UCSD-AML1 (cell line): ENCODE data around the gene RPS24.
"Not testable (repeated sequence)": the region's sequence is repeated elsewhere in the genome, so short reads cannot be mapped to it uniquely, and the experiment has no call there.

Experiments
- DNase-seq: peaks from one replicate; lab custom pipeline; 2025; ENCODE audit not compliant: unreplicated experiment; lab: John Stamatoyannopoulos, UW

Gene RPS24

GRCh38 chr10:78047314-78047891 is 13.7 kb downstream of the RPS24 start:
- DNase-seq, result peak; percentile 77

- DNase-seq, result no peak
Observed at GRCh38 chr10:78049851-78050250, 16.2 kb downstream of the RPS24 start.

GRCh38 chr10:78053211-78053868 is 19.7 kb downstream of the RPS24 start:
- DNase-seq, result no peak

- no peak for DNase-seq
Observed at GRCh38 chr10:78058562-78058961, 24.9 kb downstream of the RPS24 start.

GRCh38 chr10:78059906-78060702 is 26.4 kb downstream of the RPS24 start:
- DNase-seq, result no peak

- no peak for DNase-seq
Observed at GRCh38 chr10:78062296-78062695, 28.6 kb downstream of the RPS24 start.

- no peak for DNase-seq
Observed at GRCh38 chr10:78063236-78063635, 29.6 kb downstream of the RPS24 start.

- not testable (repeated sequence) for DNase-seq
Observed at GRCh38 chr10:78064919-78065318, 31.3 kb downstream of the RPS24 start.

GRCh38 chr10:78065611-78066010 is 31.9 kb downstream of the RPS24 start:
- no peak for DNase-seq

GRCh38 chr10:78066012-78066411 is 32.3 kb downstream of the RPS24 start:
- DNase-seq, result no peak

GRCh38 chr10:78066728-78067430 is 33.2 kb downstream of the RPS24 start:
- DNase-seq, result no peak

- no peak for DNase-seq
Observed at GRCh38 chr10:78069151-78069550, 35.5 kb downstream of the RPS24 start.

GRCh38 chr10:78070064-78070463 is 36.4 kb downstream of the RPS24 start:
- DNase-seq, result not testable (repeated sequence)

GRCh38 chr10:78070726-78071125 is 37.1 kb downstream of the RPS24 start:
- DNase-seq, result no peak

- no peak for DNase-seq
Observed at GRCh38 chr10:78071140-78071856, 37.6 kb downstream of the RPS24 start.

- no peak for DNase-seq
Observed at GRCh38 chr10:78071857-78072179, 38.2 kb downstream of the RPS24 start.

GRCh38 chr10:78072504-78072903 is 38.8 kb downstream of the RPS24 start:
- no peak for DNase-seq

GRCh38 chr10:78075806-78076205 is 42.1 kb downstream of the RPS24 start:
- DNase-seq, result not testable (repeated sequence)

- DNase-seq, result no peak
Observed at GRCh38 chr10:78078539-78079330, 45.1 kb downstream of the RPS24 start.

- DNase-seq, result no peak
Observed at GRCh38 chr10:78079411-78079810, 45.7 kb downstream of the RPS24 start.
